Left forelimb (tissue), 1 donor: ENCODE measurements around the gene ANKRD18A.
"Not testable (repeated sequence)": the region's sequence is repeated elsewhere in the genome, so short reads cannot be mapped to it uniquely, and the experiment has no call there.

ENCODE experiments used
- DNase-seq: peaks from one replicate; pipeline ENCODE4 v3.0.0-alpha.2; 2018; ENCODE audit warnings: low spot score

ANKRD18A gene

GRCh38 chr9:38626006-38626405, 5.6 kb upstream of the ANKRD18A start:
- no peak for DNase-seq

GRCh38 chr9:38622951-38623350, 2.6 kb upstream of the ANKRD18A start:
- no peak for DNase-seq

GRCh38 chr9:38622288-38622674, 1.9 kb upstream of the ANKRD18A start:
- no peak for DNase-seq

GRCh38 chr9:38621434-38622287, 1.3 kb upstream of the ANKRD18A start:
- no peak for DNase-seq

GRCh38 chr9:38619556-38620447, 594 bp downstream of the ANKRD18A start:
- DNase-seq: no peak

- not testable (repeated sequence) for DNase-seq
These were observed 22.2 kb downstream of the ANKRD18A start for GRCh38 chr9:38598029-38598745.

GRCh38 chr9:38595117-38595516, 25.3 kb downstream of the ANKRD18A start:
- not testable (repeated sequence) for DNase-seq

GRCh38 chr9:38591346-38592063, 28.9 kb downstream of the ANKRD18A start:
- not testable (repeated sequence) for DNase-seq

GRCh38 chr9:38583765-38584164, 36.6 kb downstream of the ANKRD18A start:
- not testable (repeated sequence) for DNase-seq

- not testable (repeated sequence) for DNase-seq
These were observed 40.3 kb downstream of the ANKRD18A start for GRCh38 chr9:38580112-38580511.

GRCh38 chr9:38576181-38576580, 44.2 kb downstream of the ANKRD18A start:
- DNase-seq: not testable (repeated sequence)

- DNase-seq: not testable (repeated sequence)
These were observed 54.3 kb downstream of the ANKRD18A start for GRCh38 chr9:38566048-38566447.

GRCh38 chr9:38565178-38565577, 55.2 kb downstream of the ANKRD18A start:
- not testable (repeated sequence) for DNase-seq

GRCh38 chr9:38563911-38564310, 56.5 kb downstream of the ANKRD18A start:
- DNase-seq: not testable (repeated sequence)

- not testable (repeated sequence) for DNase-seq
These were observed 59.3 kb downstream of the ANKRD18A start for GRCh38 chr9:38561134-38561533.

- DNase-seq: not testable (repeated sequence)
These were observed 61.2 kb downstream of the ANKRD18A start for GRCh38 chr9:38559172-38559571.

GRCh38 chr9:38557746-38558145, 62.6 kb downstream of the ANKRD18A start:
- DNase-seq: not testable (repeated sequence)

GRCh38 chr9:38554966-38555365, 65.4 kb downstream of the ANKRD18A start:
- DNase-seq: not testable (repeated sequence)

GRCh38 chr9:38553019-38553418, 67.4 kb downstream of the ANKRD18A start:
- not testable (repeated sequence) for DNase-seq

- not testable (repeated sequence) for DNase-seq
These were observed 73.8 kb downstream of the ANKRD18A start for GRCh38 chr9:38546497-38547163.

GRCh38 chr9:38540535-38540934, 79.9 kb downstream of the ANKRD18A start:
- not testable (repeated sequence) for DNase-seq
